NCI-H2171 treated with DMSO at 0.1 percent for 48 hours (cell line): ENCODE results near the gene SUPT3H.
A peak's percentile ranks its signal among the peaks of the same experiment; 100 is the strongest.
"Not testable (repeated sequence)": the region's sequence is repeated elsewhere in the genome, so short reads cannot be mapped to it uniquely, and the experiment has no call there.

Source experiments
- DNase-seq: peaks from one replicate; lab custom pipeline; 2025; lab: John Stamatoyannopoulos, UW

SUPT3H gene

DNA sequence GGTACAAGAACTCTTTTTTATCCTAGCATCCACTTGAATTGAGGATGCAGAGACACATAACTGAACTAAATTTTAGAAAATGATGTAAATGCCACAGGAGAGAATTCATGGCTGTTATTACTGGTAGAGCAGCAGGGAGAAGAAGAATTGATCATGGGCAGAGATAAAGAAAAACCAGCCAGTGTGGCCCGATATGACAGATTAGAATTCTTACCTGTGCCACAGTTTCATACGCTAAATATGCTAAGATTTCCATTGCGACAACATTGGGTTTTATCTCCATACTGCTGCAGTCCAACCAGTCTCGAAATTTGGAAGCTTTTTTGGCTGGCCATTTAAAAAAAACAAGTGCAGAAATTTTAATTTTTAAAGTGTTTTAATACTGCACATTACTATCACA, 423.5 kb downstream of the SUPT3H start:
- DNase-seq = no peak

DNA sequence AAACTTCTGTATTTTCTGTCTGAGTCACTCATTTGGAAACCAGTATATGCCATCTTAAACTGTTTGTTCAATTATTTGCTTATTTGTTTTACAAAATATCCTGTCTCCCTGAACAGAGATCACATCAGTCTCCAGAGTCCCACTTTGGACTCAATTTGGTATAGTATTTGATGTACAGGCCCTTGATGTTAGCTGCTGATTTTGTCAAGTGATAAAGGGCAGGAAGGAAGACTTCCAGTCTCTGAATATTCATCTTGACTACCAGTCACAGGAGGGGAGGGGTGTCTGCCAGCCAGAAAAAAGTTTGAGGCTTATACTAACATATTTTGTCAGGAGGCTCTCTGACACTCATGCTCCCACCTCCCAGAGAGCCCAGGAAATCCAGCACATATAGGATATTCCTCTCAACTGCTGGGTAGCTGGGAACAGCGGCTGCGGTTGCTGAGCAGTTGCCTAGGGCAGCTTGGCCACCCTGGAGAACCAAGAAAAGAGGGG, 426.4 kb downstream of the SUPT3H start:
- DNase-seq = no peak

DNA sequence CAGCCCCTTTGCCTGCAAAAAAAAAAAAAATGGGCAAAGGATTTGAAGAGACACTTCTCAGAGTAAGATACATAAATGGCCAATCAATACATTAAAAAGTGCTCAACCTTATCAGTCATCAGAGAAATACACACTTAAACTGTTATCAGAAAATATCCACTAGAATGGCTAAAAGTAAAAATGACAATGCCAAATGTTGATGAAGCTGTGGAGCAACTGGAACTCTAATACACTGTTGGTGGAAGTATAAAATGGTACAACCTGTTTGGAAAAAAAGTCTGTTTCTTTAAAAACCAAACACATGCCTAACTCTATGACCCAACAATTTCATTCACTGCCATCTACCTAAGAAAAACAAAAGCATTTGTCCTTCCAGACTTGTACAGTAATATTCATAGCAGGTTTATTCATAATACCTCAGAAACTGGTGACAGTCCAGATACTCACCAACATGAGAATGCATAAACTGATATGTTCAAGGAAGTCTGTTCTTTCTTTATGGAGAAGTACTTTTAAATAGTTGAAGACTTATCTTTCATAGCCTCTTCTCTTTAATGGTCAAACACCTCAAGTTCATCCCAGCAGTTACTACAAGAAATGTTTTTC, 428.0 kb downstream of the SUPT3H start:
- DNase-seq = no peak

GRCh38 chr6:44943541-44943940, 434.2 kb downstream of the SUPT3H start:
- DNase-seq = no peak

DNA sequence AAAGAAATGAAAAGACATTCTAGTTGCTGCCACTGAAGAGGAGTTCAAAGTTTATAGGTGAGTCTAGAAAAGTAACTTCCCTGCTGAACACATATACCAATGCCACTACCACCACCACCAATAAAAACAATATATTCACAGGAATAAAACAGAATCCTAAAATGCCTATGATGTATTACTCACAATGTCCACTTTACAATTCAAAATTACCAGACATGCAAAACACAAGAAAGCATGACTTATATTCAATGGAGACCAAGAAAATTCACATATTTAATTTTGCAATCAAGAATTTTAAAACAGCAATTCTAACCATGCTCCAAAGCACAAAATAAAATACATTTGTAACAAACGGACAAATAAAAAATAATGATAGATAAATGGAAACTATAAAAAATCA, 434.9 kb downstream of the SUPT3H start:
- no peak for DNase-seq

DNA sequence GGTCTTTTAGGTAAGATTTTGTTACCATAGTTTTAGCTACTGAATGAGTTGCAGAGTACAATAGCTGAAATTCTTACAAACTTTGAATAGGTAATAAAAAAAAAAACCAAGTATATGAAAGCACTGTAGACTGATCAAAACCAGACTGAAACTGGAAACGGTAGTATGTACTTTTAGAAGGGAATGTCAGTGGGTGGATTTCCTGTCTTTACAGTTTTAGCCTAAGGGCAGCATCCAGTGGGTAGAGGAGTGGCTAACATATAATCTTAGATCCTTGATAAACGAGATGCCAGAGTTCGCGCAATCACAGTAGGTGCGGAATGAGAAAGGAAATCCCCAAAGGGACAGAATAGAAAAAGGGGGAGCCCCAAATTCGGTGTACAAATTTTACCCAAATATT, 435.5 kb downstream of the SUPT3H start:
- DNase-seq = no peak

- DNase-seq = no peak
These were observed 437.4 kb downstream of the SUPT3H start for GRCh38 chr6:44940367-44940766.

DNA sequence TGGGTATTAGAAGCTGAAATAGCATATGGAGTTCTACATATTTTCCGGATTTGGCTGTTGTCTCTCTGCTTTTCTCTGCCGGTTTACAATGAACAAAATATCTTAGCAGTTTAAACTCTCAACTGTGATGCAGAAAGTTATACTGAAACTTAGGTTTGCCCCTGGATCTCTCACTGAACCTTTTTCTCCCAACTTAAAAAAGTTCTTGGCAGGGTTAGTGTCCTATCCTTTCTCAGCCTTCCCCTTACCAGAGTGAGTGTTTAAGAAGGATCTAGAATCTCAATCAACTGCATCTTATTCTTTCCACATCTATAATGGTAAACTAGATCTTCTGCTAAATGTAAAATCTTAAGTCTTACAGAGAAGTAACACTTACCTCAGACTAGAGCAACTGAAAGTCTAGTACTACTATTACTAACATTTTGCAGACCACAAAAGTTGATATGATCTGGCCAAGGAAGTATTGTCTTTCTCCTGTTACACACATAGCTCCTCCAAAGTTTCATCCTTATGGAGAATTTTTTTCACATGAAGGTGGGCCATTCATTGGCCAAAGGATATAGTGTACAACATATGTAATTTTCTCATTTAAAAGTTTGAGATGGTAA, 441.9 kb downstream of the SUPT3H start:
- no peak for DNase-seq

DNA sequence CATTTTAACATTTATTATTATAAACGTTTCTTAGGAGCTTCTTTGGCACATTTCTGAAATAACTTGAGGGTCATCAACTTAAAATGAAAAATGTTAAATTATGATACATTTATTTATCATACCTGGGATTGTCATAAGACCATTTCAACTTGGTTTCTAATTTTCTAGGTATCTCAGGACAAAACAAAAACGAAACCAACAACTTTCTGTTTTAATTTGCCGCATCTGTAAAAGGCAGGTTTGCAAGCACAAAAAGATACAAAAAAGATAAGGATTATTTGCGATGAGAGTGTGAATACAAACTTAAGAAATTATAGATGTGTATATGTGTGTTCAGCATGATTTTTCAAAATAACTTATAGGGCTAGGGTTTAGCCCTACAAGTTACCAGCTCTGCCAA, 444.6 kb downstream of the SUPT3H start:
- no peak for DNase-seq

DNA sequence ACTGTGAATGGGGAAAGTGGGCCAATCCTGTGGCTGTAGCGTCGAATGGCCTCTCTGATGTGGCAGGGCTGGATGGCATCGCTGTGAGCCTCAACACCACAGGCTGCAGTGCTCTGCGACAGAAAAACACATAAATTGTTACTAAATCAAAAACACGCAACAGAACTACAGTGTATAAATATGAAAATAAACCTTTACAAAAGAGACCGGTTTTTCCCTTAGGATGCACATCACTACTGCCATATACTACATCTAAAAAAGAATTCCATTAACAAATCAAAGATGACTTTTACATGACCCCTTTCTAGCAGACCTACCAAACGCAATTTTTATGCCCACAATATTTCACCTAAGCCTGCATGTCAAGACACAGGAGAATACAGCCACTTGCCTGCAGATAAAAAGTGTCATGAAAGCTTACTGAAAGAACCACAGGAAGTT, 445.1 kb downstream of the SUPT3H start:
- no peak for DNase-seq

- DNase-seq = no peak
These were observed 446.3 kb downstream of the SUPT3H start for GRCh38 chr6:44931385-44931784.

DNA sequence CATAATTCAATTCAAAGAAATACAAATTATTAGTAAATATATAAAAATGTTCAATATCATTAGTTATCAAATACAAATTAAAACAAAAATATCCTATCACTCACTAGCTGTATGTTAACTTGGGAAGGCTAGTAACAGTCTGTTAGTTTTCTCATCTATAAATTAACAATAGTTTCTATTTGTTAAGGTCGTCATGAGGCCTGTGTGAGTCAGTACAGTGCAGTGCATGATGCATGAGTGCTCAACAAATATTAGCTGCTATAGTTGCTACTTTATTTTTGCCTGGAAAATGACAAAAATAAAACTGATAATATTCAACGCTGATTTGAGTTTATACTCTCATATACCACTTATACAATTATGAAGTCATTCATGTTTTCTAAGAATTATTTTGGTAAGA, 451.2 kb downstream of the SUPT3H start:
- no peak for DNase-seq

DNA sequence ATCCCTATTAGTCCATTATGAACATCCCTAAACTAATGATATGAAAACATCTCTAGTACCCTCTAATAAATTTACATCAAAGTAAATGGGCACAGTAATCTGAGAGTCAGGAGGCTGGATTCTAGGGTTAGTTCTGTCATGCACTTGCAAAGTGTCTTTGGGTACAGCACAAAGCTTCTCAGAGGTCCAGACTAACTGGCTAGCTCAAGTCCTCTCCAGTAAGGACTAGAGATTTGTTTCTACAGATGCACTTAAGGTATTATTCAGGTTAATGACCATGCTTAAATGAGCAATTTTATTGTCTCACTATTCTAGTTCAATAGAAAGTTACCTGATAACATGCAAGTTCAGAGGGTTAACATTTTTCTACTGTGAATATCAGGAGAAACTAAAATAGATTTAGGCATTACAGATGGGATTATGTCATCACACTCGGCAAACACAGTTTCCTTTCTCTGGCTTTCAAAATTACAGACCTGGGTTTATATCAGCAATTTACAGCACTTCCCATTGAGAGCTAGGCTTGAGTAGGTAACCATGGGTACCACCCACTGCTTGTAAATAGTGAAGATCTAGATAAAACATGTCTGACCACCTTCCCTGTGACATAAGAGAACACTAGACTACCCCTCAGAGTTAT, 452.5 kb downstream of the SUPT3H start:
- peak; percentile 30 for DNase-seq

DNA sequence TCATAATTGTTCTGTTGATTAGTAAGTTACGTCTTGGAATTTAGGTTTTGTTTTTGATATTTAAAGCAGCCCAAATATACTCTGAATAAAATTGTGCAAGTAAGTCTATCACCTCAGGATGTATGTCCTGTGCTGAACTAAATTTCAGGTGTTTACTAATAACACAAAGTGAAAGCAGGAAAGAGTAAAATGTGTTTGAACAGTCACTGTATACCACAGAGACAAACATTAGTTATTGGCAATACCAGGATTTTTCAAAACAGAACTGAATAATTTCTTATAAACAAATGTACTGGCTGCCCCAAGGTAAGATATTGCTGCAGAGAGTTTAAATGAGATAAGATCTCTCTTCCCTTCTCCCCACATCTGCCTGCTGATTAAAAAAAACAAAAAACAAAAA, 454.3 kb downstream of the SUPT3H start:
- DNase-seq = no peak

DNA sequence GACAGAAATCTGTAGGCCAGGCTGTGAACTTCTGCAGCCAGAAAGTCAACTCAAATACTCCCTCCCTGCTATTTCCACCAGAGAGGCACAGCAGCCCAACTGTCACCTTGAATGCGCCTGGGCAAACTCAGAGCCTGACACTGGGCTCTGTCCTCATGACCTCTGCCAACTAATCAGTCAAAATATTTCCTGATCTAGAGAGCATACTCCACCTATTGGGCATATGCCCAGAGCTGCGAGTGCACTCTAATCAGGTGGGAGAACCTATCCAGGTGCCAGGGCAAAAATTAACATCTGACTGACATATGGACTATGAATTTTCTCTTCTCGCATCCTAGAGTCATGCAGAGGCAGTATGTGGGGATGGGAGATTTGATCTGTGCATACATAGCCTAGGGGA, 455.9 kb downstream of the SUPT3H start:
- peak; percentile 85 for DNase-seq

GRCh38 chr6:44920952-44921491, 456.7 kb downstream of the SUPT3H start:
- no peak for DNase-seq

- DNase-seq = peak; percentile 11
These were observed 458.9 kb downstream of the SUPT3H start for GRCh38 chr6:44918671-44919296.

- DNase-seq = no peak
These were observed 460.3 kb downstream of the SUPT3H start for GRCh38 chr6:44917430-44917829.

- no peak for DNase-seq
These were observed 462.6 kb downstream of the SUPT3H start for GRCh38 chr6:44915111-44915510.

DNA sequence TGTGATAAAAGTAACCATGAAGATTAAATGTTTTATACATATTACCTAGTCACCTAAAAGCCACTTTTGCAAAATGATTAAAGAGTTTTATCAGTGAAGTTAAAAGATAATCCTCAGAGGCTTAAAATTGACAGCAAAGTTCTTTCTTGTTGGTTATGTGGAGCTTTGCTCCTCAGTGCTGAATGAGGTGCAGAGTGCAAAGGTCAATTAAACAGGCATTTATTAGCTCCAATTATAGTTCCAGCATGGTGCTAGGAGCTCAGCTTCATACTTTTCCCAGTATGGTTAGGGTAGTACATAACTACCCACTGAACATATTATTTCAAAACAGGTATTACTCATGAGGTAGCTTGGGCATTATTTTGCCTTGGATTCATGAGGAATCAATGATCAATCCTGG, 463.6 kb downstream of the SUPT3H start:
- DNase-seq = no peak

DNA sequence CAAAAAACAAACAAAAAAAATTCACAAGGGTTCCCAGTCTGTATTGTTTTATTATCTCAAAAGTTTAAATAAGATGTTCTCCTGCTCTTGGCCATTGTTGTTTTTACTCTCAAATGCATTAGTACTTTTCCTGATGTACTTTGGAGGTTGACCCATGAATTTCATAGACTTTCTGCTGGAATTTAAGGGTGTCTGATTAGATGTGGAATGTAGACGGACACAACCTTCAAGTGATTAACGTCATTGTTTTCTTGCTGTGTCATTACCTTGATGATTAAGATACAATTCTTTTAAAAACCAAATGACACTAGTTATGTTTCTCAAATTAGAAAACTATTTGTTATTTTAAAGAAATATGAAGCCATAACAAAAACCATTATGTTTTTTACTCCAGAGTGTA, 471.0 kb downstream of the SUPT3H start:
- DNase-seq = no peak

DNA sequence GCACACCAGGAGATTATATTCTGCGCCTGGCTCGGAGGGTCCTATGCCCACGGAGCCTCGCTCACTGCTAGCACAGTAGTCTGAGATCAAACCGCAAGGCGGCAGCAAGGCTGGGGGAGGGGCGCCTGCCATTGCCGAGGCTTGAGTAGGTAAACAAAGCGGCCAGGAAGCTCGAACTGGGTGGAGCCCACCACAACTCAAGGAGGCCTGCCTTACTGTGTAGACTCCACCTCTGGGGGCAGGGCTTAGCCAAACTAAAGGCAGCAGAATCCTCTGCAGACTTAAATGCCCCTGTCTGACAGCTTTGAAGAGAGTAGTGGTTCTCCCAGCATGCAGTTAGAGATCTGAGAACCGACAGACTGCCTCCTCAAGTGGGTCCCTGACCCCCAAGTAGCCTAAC, 477.4 kb downstream of the SUPT3H start:
- DNase-seq = not testable (repeated sequence)
